Chondrocyte (in vitro differentiated cells): Measurements from ENCODE around the gene RYR2. TPM values are rescaled to one million over a fixed set of nuclear protein-coding genes. Genes with fewer than 3 reads are reported as not detected.

Experiments
- DNase-seq: peaks from one replicate; pipeline ENCODE4 v3.0.0; 2021; ENCODE audit warnings: mixed read lengths, low spot score
- H3K27ac Mint-ChIP-seq: one replicate; pipeline ENCODE4 v1.8.0; 2021; ENCODE audit warnings: mild to moderate bottlenecking, moderate library complexity, mixed read lengths; ENCODE audit not compliant: unreplicated experiment
- H3K27me3 Mint-ChIP-seq: 2 replicates; pipeline ENCODE4 v1.8.0; 2021; ENCODE audit warnings: low read depth, mixed read lengths
- H3K36me3 Mint-ChIP-seq: 2 replicates; pipeline ENCODE4 v1.8.0; 2021; ENCODE audit warnings: low read depth, mixed read lengths
- H3K4me1 Mint-ChIP-seq: 2 replicates; pipeline ENCODE4 v1.8.0; 2021; ENCODE audit warnings: low read depth, mild to moderate bottlenecking, mixed read lengths
- H3K4me3 Mint-ChIP-seq: one replicate; pipeline ENCODE4 v1.8.0; 2021; ENCODE audit warnings: mild to moderate bottlenecking, moderate library complexity, mixed read lengths; ENCODE audit not compliant: unreplicated experiment
- H3K9me3 Mint-ChIP-seq: 2 replicates; pipeline ENCODE4 v1.8.0; 2021; ENCODE audit warnings: low read depth, mixed read lengths
- total RNA-seq: library from RNA; stranded (reverse); gene quantifications from 3 replicates; pipeline ENCODE4 v1.2.1, GENCODE V29; 2021
- TF ChIP-seq, protein P1 (sequence below): fragments of 200-600 bp; sonication (generic); IDR thresholded peaks from 2 replicates; pipeline ENCODE4 v1.5.0; 2021; ENCODE audit warnings: antibody characterized with exemption, mild to moderate bottlenecking, moderate library complexity

The RYR2 gene
- total RNA-seq, 1 donor from 2014 or later, result 0.12 TPM

DNA sequence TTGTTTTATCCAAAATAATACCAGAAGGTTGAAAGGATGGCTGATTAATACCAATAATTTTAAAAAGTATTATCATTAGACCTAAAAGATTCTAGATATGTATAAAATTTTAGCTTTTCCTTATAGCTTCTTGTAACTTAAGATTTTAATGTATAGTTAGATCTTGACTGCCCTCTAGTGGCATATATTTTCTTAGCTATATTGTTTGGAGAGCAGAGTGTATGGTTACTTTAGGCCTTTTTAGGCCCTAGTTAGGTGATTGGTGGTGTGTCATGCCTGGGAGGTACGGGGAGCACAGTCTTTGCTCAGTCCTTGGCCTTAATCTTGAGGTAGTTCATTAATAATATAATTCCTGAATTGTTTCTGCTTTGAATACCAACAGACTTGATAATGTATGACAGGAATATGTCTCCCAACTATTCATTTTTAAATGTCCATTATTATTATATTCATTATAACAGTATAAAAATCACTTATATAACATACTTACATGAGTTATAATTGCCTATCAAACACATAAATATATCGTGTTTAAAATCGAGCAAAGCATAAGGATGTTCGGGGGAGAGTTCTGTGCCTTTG lies 520.3 kb downstream of the RYR2 start:
- H3K4me1 Mint-ChIP-seq, result no peaks in the 10 kb centered on the region
- peaks cover 3% of the 10 kb centered on the region for H3K9me3 Mint-ChIP-seq
- H3K36me3 Mint-ChIP-seq, result no peaks in the 10 kb centered on the region
- H3K27me3 Mint-ChIP-seq, result peaks cover 39% of the 10 kb centered on the region
- H3K4me3 Mint-ChIP-seq, result no peak overlapping the region
- no peak overlapping the region for H3K27ac Mint-ChIP-seq
- TF ChIP-seq, protein P1, sequence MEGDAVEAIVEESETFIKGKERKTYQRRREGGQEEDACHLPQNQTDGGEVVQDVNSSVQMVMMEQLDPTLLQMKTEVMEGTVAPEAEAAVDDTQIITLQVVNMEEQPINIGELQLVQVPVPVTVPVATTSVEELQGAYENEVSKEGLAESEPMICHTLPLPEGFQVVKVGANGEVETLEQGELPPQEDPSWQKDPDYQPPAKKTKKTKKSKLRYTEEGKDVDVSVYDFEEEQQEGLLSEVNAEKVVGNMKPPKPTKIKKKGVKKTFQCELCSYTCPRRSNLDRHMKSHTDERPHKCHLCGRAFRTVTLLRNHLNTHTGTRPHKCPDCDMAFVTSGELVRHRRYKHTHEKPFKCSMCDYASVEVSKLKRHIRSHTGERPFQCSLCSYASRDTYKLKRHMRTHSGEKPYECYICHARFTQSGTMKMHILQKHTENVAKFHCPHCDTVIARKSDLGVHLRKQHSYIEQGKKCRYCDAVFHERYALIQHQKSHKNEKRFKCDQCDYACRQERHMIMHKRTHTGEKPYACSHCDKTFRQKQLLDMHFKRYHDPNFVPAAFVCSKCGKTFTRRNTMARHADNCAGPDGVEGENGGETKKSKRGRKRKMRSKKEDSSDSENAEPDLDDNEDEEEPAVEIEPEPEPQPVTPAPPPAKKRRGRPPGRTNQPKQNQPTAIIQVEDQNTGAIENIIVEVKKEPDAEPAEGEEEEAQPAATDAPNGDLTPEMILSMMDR, result peak; percentile 89
- no peak for DNase-seq

DNA sequence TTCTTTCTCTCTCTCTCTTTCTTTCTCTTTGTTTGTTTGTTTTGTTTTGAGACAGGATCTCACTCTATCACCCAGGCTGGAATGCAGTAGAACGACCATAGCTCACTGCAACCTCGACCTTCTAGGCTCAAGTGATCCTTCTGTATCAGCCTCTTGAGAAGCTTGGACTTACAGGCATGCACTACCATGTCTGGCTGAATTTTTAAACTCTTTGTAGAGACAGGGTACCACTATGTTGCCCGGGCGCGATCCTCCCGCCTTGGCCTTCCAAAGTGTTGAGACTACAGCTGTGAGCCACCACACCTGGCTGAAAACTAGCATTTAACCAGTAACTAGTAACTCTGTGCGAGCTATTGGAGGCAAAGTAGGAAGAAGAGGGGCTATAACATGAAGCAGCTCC lies 523.3 kb downstream of the RYR2 start:
- peaks cover 24% of the 10 kb centered on the region for H3K27me3 Mint-ChIP-seq
- TF ChIP-seq, protein P1, result no peak

DNA sequence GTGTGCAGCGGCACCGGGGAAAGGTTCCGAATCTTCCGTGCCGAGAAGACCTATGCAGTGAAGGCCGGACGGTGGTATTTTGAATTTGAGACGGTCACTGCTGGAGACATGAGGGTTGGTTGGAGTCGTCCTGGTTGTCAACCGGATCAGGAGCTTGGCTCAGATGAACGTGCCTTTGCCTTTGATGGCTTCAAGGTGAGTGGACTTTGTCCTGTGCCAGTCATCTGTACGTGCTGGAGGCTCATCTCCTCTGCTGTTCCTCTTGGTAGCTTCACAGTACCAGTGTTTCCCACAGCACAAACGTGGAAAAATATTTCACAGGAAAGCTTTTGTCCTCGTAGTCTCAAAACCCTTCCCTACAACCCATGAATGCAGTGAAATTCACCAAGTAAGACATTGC lies 524.6 kb downstream of the RYR2 start:
- Mint-ChIP-seq H3K36me3 (no peaks in the 10 kb centered on the region), H3K4me3 (no peak overlapping the region), H3K27ac (no peak overlapping the region), H3K27me3 (peaks cover 11% of the 10 kb centered on the region), H3K4me1 (no peaks in the 10 kb centered on the region), H3K9me3 (no peaks in the 10 kb centered on the region)
- DNase-seq, result no peak
- TF ChIP-seq, protein P1, result no peak

More for the DNA sequence above, 523.3 kb downstream of the RYR2 start:
- no peaks in the 10 kb centered on the region for H3K4me1 Mint-ChIP-seq
- no peaks in the 10 kb centered on the region for H3K9me3 Mint-ChIP-seq
- H3K27ac Mint-ChIP-seq, result no peak overlapping the region
- no peaks in the 10 kb centered on the region for H3K36me3 Mint-ChIP-seq
- H3K4me3 Mint-ChIP-seq, result no peak overlapping the region
- DNase-seq, result no peak

DNA sequence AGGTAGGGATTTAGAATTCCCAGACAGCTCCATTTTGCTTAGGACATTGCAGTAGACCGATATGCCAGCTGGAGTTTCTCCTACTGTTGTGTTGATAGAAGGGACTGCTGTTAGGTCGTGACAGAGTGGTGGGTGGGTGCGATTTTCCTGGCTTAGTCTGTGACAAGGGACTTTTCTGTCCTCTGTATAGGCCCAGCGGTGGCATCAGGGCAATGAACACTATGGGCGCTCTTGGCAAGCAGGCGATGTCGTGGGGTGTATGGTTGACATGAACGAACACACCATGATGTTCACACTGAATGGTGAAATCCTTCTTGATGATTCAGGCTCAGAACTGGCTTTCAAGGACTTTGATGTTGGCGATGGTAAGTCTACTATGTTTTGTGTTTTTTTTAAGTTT lies 527.0 kb downstream of the RYR2 start:
- TF ChIP-seq, protein P1, result no peak
- Mint-ChIP-seq H3K9me3 (no peaks in the 10 kb centered on the region), H3K27ac (no peak overlapping the region), H3K27me3 (peaks cover 10% of the 10 kb centered on the region), H3K4me3 (no peak overlapping the region), H3K36me3 (no peaks in the 10 kb centered on the region), H3K4me1 (no peaks in the 10 kb centered on the region)
- DNase-seq, result no peak

DNA sequence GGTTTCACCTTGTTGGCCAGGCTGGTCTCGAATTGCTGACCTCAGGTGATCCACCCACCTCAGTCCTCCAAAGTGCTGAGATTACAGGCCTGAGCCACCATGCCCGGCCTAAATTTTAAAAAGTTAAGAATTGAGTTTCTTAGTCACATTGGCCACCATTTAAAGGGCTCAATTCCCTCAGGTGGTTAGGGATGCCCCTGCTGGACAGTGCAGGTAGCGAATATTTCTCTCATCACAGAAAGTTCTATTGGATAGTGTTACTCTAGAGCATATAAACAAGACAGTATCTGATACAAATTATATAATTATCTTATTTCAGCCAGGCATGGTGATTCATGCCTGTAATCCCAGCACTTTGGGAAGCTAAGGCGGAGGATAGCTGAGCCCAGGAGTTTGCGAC lies 528.5 kb downstream of the RYR2 start:
- Mint-ChIP-seq H3K4me1 (no peaks in the 10 kb centered on the region), H3K27me3 (peaks cover 7% of the 10 kb centered on the region), H3K27ac (no peak overlapping the region), H3K9me3 (peaks cover 8% of the 10 kb centered on the region), H3K4me3 (no peak overlapping the region), H3K36me3 (no peaks in the 10 kb centered on the region)
- TF ChIP-seq, protein P1, result peak; percentile 9
- DNase-seq, result no peak
